Measurements from ENCODE around the gene SLC9C1.

Gene SLC9C1

DNA sequence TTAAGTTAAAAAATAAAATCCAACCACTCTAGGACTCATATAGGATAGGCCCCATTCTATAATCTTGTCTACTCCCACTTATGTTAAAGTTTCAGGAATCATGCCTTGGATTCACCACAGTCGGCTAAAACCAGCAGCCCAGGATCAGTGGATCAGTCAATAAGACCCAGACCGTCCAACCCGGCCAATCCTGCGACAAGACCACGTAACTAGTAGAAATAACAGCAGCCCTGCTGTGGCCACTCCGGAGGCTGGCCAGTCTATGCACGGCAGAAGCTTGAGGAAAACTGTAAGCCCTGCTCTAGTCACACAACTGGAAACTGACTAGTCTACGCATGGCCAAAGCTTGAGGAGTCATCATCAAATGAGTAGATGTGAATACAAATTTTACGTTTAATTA, 12.8 kb upstream of the SLC9C1 start:
- no peak for DNase-seq

DNA sequence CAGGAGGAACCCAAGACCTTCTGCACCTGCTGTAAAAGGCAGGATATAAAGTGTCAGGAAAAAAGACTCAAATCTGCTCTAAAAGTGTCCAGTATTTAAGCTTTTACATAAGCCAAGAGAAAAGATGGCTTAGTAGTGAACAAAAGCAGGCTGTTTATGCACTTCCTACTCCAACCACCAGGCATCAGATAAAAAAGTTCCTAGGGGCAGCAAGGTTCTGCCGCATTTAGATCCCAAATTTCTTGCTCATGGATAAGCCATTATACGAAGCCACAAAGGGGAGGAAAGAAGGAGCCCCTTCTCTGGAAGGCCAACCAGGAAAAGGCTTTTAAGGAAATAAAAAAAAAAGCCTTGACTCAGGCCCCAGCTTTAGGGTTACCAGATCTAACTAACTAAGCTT, 10.6 kb upstream of the SLC9C1 start:
- DNase-seq: no peak

DNA sequence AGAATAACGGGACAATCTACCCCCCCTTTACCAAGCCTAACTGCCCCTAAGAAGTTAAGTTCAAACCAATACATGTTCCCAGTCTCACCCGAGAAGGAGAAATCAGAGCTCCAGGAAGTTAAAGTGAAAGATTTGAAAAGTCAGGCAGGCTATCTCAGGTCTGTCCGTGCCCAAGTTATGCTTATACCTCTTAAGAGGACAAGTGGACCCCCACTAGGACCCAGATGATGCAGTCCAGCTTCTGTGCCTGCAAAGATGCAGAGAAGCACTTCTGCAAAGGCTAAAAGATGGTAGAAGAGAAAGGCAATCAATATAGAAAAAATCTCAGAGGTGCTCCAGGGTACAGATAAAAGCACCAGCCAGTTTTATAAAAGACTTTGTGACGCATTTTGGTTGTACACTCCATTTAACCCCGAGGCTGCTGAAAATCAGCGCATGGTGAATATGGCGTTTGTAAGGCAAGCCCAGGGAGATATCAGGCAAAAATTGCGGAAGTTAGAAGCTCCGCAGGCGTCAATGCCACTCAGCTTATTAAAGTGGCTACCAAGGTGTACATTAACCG, 9.8 kb upstream of the SLC9C1 start:
- no peak for DNase-seq

DNA sequence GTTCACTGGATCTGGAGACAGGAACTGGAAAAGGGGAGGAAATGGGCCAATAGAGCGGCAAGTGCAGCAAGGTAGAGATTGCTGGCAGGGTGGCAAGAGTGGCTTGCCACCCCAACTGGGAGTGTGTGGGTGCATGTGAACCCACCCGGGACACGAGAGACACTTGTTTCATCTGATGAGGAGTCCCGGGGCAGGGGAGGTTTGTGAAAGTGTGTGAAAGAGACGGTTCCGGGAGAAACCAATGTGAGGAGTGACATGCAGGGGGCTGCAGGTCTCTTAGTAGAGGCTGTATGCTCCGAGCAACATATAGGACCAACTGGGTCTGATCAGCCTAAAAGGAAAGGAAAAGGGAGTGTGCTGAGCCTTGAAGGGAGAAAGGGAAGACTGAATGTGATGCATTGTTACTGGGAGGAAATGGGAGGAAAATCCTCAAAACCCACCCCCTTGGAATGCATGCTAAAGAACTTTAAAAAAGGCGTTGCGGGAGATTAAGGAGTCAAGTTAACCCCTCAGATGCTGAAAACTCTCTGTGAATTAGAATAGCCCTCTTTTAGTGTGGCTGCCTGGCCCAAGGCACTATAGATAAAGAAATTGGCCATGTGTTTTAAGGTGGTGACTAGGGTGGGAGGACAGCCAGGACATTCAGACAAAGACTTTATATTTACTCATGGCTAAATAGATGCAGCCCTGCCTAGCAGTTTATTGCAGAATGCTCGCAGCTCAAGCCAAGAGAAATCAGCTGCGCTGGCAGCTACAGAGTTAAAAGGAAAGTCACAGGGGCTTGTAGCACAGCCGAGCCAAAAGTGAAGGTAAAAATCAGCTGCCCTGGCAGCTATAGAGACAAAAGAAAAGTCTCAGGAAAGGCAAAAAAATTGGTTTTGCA, 9.1 kb upstream of the SLC9C1 start:
- DNase-seq: no peak

DNA sequence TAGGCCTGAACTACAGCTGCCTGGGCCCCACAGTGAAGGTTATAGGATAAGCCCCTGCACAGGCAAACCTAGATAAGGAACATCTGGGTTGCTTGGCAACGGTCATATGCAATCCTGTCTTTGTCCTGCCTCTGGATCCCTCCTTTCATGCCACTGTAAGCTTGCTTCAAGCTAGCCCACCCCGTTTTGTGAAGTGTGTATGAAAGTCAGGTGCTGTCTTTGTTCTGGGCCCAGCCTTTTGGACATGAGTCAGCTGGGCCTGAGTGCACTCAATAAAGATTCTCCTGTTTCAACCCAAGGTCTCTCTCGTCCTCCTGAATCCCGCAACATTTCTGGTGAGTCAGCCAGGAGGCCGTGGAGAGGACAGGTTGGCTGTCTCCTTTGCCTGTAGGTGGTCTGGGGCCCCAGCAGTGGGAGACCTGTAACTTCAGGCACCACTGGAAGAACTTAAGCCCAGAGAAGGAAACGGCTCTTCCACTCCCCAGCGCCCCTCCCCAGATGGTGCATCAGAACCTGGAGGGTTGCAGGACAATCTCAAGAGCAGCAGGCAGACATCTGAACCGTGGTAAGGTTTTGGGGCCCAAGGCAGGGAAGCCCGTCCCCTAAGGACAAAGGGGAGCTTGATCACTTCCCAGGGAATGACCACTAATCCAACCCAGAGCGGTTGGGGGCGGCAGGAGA, 8.3 kb upstream of the SLC9C1 start:
- DNase-seq: no peak

DNA sequence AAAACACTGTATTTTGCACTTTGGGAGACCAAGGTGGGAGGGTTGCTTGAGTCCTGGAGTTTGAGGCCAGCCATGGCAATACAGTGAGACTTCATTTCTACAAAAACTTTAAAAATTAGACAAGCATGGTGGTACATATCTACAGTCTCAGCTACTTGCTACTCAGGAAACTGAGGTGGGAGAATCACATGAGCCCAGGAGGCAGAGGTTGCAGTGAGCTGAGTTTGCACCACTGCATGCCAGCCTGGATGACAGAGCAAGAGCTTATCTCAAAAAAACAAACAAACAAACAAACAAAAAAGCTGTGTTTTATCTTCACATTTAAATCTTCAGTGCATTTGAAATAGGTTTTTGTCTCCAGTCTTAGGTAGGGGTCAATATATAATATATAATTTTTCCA, 4.8 kb upstream of the SLC9C1 start:
- DNase-seq: no peak

DNA sequence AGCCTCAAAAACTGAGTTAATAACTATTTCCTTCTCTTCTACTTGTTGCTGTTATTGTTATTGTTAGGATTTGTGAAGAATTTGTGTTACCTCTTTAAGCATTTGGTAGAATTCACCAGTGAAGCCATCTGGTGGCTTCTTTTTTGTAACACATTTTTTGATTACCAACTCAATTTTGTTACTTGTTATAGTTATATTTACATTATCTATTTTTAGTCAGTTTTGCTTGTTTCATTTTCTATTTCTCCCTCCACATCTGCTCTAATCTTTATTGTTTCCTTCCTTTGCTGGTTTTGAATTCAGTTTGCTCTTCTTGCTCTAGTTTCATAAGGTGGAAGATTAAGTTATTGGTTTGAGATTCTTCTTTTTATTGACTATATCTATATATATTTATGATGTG, 3.7 kb upstream of the SLC9C1 start:
- peak; percentile 16 for DNase-seq

DNA sequence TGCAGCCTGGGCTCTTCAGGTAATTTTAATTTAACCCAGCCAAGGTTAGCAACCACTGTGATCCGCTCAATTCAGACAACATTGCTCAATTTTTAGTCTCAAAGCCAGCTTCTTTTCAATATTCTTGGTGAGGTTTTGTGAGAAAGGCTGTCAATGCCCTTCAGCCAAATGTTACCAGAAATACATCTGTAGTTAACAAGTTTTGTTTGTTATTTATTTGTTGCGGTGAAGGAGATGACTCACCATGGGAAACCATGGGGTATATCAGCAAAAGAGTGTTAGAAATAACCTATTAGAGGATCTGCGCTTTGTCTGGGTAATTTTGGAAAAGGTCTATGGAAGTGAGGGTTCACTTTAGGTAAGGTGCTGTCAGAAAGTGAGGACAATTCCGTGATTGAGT, 5.0 kb downstream of the SLC9C1 start:
- no peak for DNase-seq

DNA sequence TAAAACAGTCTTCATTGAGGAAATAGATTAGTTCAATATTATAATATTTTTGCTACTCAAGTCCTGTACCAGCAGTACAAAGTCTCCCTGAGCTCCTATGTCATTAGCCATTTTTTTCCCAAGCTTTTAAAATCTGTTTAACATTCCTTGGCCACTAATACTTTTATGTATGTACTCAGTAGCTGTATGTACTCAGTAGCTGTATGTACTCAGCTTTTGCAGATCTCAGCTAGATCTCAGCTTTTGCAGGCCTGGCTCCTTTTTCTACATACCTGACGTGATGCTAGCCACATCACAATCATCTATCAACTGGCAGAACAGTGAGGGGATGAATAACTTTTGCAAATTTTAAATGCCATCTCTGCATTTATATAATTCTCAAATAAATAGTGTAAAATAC, 13.8 kb downstream of the SLC9C1 start:
- no peak for DNase-seq

DNA sequence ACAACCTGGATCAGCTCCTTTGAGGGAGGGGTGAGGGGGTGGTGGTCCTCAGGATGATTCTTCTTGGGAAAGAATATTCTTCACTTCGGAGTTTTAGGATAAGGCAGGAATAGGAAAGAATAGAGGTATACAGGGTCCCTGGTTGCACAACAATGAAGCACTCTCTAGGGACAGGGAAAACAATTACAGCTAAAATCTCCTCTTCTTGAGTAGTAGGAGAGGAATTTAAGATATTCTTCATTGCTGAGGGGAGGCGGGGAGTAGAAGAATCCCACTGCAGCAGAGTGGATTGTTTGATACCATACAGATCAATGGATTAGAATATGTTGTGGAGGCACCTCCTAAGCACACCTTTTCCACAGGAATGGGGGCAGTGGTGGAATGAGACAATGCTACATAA, 20.5 kb downstream of the SLC9C1 start:
- DNase-seq: no peak

DNA sequence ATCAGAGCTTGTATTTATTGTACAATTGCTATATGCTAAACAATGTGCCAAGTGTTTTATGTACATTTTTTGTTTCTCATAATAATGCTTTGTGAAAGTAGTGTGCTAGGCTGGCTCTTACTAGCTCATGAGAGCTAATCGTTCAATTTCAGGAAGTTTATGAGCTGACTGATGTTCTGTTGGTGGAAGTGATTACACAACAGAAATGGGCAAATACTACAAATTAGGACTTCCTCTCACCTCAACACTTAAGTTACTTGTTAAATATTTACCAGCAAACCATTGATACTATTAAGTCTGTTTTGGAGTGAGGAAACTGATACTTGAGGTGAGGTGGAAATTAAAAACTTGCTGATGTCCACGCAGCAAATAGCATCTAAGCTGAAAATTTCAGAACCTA, 32.3 kb downstream of the SLC9C1 start:
- DNase-seq: no peak

DNA sequence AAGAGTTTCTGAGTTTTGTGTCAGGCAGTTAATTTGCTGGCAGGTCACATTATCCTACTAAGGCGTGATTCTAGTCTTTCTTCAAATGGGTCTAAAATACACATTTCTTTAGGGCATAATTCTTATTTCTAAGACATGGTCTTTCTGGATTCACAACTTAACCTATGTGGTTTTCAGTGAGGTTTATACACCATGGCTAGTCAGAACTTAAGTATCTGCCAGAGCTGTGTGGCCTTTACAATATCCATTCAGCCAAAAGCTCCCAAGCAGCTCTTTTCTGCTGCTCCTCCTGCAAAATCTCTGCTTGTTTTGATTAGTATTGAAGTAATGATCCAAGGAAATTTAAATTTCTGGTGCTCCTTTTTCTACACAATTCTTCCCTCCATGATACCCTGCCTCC, 33.5 kb downstream of the SLC9C1 start:
- DNase-seq: no peak

DNA sequence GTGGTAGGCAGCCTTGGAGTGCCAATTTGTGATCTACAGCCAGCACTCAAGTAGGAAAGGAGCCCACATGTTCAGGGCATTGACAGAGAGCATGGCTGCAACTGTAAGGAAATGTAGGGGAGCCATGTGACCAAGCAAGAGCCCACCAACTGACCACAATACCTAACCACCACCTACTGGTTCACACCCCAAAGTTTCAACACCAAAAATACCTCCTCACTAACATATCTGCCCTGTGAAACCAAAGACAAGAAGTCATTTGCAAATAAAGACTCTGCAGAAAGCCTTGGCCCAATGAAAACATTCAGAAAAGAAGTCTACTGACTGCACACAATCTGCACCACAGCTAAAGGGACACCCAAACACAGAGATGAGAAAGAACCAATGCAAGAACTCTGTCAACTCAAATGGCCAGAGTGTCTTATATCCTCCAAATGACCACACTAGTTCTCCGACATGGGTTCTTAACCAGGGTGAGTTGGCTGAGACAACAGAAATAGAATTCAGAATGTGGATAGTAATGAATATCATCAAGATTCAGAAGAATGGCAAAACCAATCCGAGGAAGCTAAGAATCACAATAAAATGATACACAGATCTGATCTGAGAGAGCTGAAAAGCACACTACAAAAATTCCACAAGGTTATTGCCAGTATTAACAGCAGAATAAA, 40.6 kb downstream of the SLC9C1 start:
- no peak for DNase-seq

DNA sequence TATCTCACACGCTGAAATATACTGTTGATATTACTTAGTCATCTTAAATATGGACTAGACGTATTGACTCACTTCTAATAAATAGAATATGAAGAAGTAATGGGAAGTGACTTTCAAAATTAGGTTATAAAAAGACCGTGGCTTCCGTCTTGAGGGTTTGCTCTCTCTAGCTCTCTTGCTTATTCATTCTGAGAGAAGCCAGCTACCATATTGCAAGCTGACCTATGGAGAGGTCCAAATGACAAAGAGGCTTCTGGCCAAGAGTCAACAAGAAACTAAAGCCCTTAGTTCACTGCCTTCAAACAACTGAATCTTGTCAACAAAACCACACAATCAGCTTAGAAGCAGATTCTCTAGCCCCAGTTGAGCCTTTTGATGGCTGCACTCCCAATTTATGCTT, 46.1 kb downstream of the SLC9C1 start:
- DNase-seq: peak; percentile 4

DNA sequence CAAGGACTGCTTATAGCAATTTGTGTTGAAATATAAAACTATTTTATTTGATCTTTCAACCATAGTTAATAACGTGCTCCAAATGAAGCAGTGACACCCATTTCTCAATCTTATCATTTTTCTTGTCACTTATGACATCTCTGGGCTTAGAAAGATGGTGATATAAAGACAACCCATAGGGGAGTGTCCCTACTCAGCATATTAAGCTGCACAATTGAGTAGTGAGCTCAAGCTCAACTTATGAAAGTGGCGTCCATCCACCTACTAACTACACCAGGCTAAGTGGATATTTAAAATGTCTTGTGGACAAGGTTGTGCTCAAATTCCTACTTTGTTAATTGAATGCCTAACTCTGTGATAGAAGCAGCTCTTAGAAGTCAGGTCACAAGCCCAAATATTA, 46.7 kb downstream of the SLC9C1 start:
- no peak for DNase-seq

DNA sequence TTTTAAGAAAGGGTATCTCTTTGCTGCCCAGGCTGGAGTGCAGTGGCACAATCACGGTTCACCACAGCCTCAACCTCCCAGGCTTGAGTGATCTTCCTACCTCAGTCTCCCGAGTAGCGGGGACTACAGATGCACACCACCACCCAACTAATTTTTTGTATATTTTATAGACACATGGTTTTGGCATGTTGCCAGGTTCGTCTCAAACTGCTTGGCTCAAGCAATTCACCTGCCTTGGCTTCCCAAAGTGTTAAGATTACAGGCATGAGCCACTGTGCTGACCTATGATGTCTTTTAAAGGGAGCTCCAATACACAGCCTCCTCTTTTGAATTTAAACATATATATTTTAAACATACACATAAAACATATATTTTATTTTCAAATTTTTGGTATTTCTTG, 60.9 kb downstream of the SLC9C1 start:
- no peak for DNase-seq

DNA sequence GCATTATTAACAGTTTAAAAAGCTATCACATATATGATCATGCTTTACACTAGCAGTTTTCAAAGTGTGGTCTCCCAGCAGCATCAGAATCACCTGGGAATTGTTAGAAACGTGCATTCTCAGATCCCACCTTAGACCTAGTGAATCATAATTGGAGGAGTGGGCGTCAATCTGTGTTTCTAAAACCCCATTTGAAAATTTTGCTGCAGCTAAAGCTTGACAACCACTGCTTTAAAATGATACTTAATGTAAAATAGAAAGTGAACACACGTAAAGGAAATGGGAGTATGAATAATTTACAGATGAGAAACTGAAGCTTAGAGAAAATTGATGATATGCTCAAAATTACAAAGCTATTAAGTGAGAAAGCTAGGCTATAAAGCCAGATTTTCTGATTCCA, 62.3 kb downstream of the SLC9C1 start:
- no peak for DNase-seq

DNA sequence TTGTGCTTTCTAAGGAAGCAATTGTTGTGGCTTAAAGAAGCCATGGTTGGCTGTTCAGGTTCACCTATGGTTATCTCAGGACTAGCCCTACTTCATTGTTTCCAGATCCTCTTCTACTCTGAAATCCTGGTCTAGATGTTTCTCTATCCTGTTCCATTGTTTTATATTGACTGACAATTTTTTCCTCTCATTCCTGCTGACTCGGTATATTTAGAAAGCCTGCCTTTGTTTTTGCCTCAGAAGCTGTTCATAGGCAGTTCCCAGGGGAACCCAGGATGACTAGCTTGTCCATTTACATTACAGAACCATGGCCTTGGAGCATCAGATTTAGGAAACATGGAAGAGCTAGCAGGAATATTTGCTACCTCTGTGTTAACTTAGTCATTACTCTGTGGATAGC, 64.0 kb downstream of the SLC9C1 start:
- DNase-seq: no peak

DNA sequence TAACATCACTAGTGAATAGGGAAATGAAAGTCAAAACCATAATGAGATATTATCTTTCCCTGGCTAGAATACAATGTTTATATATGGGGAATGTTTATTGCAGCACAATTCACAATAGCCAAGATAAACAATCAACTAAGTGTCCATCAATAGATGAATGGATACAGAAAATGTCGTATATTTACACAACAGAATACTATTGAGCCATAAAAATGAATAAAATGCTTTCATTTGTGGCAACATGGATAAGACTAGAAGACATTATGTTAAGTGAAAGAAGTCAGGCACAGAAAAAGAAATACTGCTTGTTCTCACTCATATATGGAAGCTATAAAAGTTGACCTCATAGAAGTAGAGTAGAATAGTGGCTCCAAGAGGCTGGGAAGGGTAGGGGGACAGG, 65.2 kb downstream of the SLC9C1 start:
- DNase-seq: no peak

DNA sequence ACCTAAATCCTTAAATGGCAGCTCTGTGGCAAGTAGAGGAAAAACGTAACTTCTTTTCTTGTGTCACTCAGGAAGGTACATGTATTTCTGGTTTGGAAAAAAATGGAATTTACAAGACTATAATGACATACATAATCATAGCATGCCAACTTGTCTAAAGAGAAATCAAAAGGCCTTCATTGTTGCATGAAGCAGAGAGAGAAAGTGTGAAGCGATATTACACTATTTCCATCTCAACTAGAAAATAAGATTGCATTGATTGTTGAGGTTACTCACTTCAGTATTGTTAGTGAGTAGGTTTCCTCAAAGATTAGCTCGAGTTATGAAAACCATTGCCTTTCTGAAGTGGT, 93.7 kb downstream of the SLC9C1 start:
- DNase-seq: no peak

DNA sequence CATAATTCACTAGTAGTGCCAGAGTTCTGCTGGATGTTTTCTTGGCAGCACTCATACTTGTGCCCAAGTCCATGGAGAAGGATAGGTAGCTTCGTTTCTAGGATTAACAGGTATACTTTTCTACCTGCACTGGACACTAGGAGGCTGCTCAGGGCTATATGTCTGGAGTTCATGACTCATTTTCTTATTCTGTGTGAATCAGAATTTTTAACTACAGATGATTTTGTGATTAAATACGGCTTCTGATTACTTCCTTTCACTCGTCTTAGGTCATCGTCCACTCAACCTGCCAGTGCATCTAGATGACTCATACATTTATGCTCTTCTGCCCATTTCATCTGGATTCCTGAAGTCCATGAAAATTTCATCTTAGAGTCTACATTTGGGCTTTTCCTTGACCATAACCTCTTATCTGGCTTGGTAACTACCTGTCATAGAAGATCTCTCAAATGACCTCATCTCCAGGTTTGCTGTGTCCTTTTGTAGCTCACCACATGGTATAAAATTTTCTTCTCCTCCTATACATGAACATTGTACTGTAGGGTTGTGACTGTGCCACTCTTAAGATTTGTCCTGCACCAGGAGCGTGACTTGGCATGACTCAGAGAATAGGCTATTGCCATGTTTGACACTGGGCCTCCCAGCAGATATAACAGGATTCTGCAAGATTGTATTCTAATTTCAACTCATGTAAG, 94.2 kb downstream of the SLC9C1 start:
- no peak for DNase-seq

DNA sequence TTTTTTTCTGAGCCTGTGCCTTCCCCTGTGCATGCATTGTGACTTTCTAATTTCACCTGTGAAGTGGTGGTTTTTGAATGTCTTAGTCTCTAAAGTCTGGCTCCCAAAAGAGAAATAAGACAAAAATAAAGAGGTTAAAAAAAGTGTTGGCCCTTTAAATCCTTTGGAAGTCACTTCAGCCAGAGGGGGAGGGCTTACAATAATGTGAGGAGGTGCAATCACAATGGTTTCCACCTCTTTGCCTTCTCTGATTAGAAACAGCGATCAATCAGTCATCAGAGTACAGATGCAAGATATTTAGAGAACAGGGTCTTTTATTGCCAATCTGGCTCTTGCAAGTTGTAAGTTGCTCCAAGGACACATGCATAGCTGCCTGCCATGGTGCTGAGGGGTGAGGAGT, 96.9 kb downstream of the SLC9C1 start:
- no peak for DNase-seq

DNA sequence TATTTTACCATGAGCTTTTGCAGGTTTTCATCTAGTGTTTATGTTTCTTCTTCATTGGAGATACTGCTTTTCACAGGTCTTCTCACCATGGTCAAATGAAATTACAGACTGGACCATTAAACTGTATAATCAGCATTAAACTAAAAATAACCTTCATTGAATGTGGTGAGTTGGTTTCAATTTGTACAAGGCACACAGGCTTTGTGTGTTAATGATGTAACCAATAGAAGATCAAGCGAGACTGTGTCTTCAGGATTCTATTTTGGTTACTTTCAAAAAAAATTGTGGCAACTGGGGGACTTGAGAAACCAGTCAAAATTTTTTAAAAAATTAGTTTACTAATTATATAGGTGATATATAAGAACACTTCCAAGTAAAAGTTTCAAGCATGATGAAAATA, 106.7 kb downstream of the SLC9C1 start:
- DNase-seq: no peak
